ENCODE data around the gene CALCR. TPM values are rescaled to one million over a fixed set of nuclear protein-coding genes. Genes with fewer than 3 reads are reported as not detected.

CALCR gene
- total and polyA plus RNA-seq, 9 of the 15 experiments (the other 6 are each of a cell fraction or from before 2014, with no cell fraction given): 0.04 to 0.14 (median 0.09) TPM; not detected in 3

DNA sequence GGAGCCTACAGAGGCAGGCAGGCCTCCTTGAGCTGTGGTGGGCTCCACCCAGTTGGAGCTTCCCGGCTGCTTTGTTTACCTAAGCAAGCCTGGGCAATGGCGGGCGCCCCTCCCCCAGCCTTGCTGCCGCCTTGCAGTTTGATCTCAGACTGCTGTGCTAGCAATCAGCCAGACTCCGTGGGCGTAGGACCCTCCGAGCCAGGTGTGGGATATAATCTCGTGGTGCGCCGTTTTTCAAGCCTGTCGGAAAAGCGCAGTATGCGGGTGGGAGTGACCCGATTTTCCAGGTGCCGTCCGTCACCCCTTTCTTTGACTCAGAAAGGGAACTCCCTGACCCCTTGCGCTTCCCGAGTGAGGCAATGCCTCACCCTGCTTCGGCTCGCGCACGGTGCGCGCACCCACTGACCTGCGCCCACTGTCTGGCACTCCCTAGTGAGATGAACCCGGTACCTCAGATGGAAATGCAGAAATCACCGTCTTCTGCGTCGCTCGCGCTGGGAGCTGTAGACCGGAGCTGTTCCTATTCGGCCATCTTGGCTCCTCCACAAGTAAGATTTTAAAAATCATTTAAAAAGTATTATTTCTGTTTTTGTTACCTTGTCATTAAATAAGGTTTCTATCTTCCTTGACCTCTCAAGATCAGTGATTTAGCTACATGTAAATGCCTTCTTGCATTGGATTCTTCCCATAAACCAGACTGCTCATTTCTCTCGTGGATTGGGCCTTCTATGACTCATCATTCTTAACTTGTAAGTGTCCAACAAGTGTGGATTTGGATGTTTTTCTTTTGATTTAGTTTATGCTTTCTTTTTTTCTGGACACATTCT lies 16.9 kb upstream of the CALCR start (continued):
- TF ChIP-seq, protein P1, sequence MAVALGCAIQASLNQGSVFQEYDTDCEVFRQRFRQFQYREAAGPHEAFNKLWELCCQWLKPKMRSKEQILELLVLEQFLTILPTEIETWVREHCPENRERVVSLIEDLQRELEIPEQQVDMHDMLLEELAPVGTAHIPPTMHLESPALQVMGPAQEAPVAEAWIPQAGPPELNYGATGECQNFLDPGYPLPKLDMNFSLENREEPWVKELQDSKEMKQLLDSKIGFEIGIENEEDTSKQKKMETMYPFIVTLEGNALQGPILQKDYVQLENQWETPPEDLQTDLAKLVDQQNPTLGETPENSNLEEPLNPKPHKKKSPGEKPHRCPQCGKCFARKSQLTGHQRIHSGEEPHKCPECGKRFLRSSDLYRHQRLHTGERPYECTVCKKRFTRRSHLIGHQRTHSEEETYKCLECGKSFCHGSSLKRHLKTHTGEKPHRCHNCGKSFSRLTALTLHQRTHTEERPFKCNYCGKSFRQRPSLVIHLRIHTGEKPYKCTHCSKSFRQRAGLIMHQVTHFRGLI (CRISPR knock-in tag; IDR thresholded peaks at IDR 0.05): peak; percentile 64; the same call in 1 of the 2 replicates
- TF ChIP-seq TAF9B (IDR thresholded peaks at IDR 0.05; ENCODE audit: partially characterized antibody) (peak; percentile 80), FOSL1 (tag; conservative IDR thresholded peaks at IDR 0.05) (peak; percentile 84), NFE2L1 (tag; IDR thresholded peaks at IDR 0.05; ENCODE audit: borderline replicate concordance, low read depth) (peak; percentile 93), POLR2H (tag; IDR thresholded peaks at IDR 0.05; ENCODE audit: low read depth) (peak; percentile 74; the same call in 1 of the 2 replicates), NR4A1 (CRISPR knock-in tag; IDR thresholded peaks at IDR 0.05) (0 out of 2 replicates have a peak, but pooled peaks have one; percentile 21), NR4A1 (tag; IDR thresholded peaks at IDR 0.05) (0 out of 2 replicates have a peak, but pooled peaks have one; percentile 53), MAFK (IDR thresholded peaks at IDR 0.05; ENCODE audit: low read length) (peak; percentile 55; the same call in 1 of the 2 replicates), EHMT2 (IDR thresholded peaks at IDR 0.05) (peak; percentile 72), ZBTB17 (CRISPR knock-in tag; IDR thresholded peaks at IDR 0.05) (peak; percentile 59; the same call in 1 of the 2 replicates), SMARCE1 (IDR thresholded peaks at IDR 0.05) (peak; percentile 29), CXXC5 (CRISPR knock-in tag; IDR thresholded peaks at IDR 0.05) (peak; percentile 62), FOXA3 (CRISPR knock-in tag; conservative IDR thresholded peaks at IDR 0.05 in 1 of 2, IDR thresholded peaks at IDR 0.05 in 1 of 2) (peak; percentile 93 to 97), DDX20 (tag; IDR thresholded peaks at IDR 0.05; ENCODE audit: low read depth) (0 out of 2 replicates have a peak, but pooled peaks have one; percentile 21), ZNF316 (IDR thresholded peaks at IDR 0.05) (peak; percentile 96), NCOR1 (IDR thresholded peaks at IDR 0.05) (peak; percentile 30; the same call in 1 of the 2 replicates), TAF1 (IDR thresholded peaks at IDR 0.05; ENCODE audit: control insufficient read depth, extremely low read depth, insufficient read depth, low read length, severe bottlenecking) (peak; percentile 9), JUNB (CRISPR knock-in tag; conservative IDR thresholded peaks at IDR 0.05) (peak; percentile 92), ZNF23 (CRISPR knock-in tag; IDR thresholded peaks at IDR 0.05) (0 out of 2 replicates have a peak, but pooled peaks have one; percentile 20), CTBP1 (IDR thresholded peaks at IDR 0.05; ENCODE audit: borderline replicate concordance) (peak; percentile 31; the same call in 1 of the 2 replicates), ZSCAN29 (IDR thresholded peaks at IDR 0.05) (0 out of 2 replicates have a peak, but pooled peaks have one; percentile 42), MIER1 (IDR thresholded peaks at IDR 0.05; ENCODE audit: low read depth) (0 out of 2 replicates have a peak, but pooled peaks have one; percentile 24)
- TF ChIP-seq, protein P2, sequence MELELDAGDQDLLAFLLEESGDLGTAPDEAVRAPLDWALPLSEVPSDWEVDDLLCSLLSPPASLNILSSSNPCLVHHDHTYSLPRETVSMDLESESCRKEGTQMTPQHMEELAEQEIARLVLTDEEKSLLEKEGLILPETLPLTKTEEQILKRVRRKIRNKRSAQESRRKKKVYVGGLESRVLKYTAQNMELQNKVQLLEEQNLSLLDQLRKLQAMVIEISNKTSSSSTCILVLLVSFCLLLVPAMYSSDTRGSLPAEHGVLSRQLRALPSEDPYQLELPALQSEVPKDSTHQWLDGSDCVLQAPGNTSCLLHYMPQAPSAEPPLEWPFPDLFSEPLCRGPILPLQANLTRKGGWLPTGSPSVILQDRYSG (tag; conservative IDR thresholded peaks at IDR 0.05; ENCODE audit: low read depth): peak; percentile 69; the same call in 1 of the 2 replicates
- TF ChIP-seq, protein P3, sequence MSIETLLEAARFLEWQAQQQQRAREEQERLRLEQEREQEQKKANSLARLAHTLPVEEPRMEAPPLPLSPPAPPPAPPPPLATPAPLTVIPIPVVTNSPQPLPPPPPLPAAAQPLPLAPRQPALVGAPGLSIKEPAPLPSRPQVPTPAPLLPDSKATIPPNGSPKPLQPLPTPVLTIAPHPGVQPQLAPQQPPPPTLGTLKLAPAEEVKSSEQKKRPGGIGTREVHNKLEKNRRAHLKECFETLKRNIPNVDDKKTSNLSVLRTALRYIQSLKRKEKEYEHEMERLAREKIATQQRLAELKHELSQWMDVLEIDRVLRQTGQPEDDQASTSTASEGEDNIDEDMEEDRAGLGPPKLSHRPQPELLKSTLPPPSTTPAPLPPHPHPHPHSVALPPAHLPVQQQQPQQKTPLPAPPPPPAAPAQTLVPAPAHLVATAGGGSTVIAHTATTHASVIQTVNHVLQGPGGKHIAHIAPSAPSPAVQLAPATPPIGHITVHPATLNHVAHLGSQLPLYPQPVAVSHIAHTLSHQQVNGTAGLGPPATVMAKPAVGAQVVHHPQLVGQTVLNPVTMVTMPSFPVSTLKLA (conservative IDR thresholded peaks at IDR 0.05): peak; percentile 37 to 61; a peak in 1 of 4 replicates

All from K562 (cell line).